Motor neuron (in vitro differentiated cells): ENCODE data around the gene TSPAN5. TPM values are rescaled to one million over a fixed set of nuclear protein-coding genes. Genes with fewer than 3 reads are reported as not detected.
A peak's percentile ranks its signal among the peaks of the same experiment; 100 is the strongest.

ENCODE experiments used
- ATAC-seq, 8 experiments: fragments of 200-7000 bp; cut with Tn5 transposase; replicated peaks in 6 of 8; 2 replicates each; pipeline ENCODE4 v1.8.0; 2021; ENCODE audit warnings: mild to moderate bottlenecking in 8 of 8, moderate library complexity in 8 of 8
- H3K27ac ChIP-seq, 2 donors: fragments of 250-450 bp; sonication (Bioruptor Pico); 2 replicates each; pipeline ENCODE4 v1.9.0; 2021; ENCODE audit warnings: antibody characterized with exemption in 2 of 2, mild to moderate bottlenecking in 2 of 2, moderate library complexity in 1 of 2
- H3K4me1 ChIP-seq, 2 donors: fragments of 250-450 bp; sonication (Bioruptor Pico); replicated peaks in 1 of 2; 2 replicates each; pipeline ENCODE4 v1.6.1; 2021; ENCODE audit warnings: antibody characterized with exemption in 2 of 2, mild to moderate bottlenecking in 2 of 2, moderate library complexity in 1 of 2
- H3K4me3 ChIP-seq, 5 donors: fragments of 250-450 bp; sonication (Bioruptor Pico); 2 replicates each; pipeline ENCODE4 v1.9.0; 2021; ENCODE audit warnings: antibody characterized with exemption in 5 of 5, mild to moderate bottlenecking in 5 of 5, moderate library complexity in 4 of 5
- WGBS, 10 experiments: fragments of 450-650 bp; shearing (Covaris generic); methylation state at CpG; one replicate each; pipeline ENCODE4 v1.0.0; 2022; 5-methylcytosine and 5-hydroxymethylcytosine counted together
- in situ Hi-C, 9 experiments: fragments of 400-800 bp; cut with MboI; loops; one replicate each; pipeline ENCODE4 v1.15.0; 2021; ENCODE audit warnings: low sequenced_read_pairs in 9 of 9, low pct_unique_long_range_greater_than_20kb in 2 of 9; ENCODE audit not compliant: unreplicated experiment in 9 of 9
- total RNA-seq, 8 experiments: library from RNA; unstranded; fragments of 300-600 nt; gene quantifications; 2 replicates each; pipeline versions ENCODE4 v1.2.3 to v1.2.4, GENCODE V29; 2022

TSPAN5 gene
- total RNA-seq, 8 experiments from 2014 or later = 1.6 to 70.1 (median 39.0) TPM

- peaks cover 58 to 78% of the 10 kb centered on the region in 2 donors for H3K4me1 ChIP-seq
- WGBS, 10 experiments = 40 to 92% (median 75%) methylated on average over 2 to 7 of the region's 7 CpGs; no CpG with 5 or more reads in 1 of the 10 experiments
Observed at GRCh38 chr4:98519268-98519977, 139.0 kb downstream of the TSPAN5 start.

DNA sequence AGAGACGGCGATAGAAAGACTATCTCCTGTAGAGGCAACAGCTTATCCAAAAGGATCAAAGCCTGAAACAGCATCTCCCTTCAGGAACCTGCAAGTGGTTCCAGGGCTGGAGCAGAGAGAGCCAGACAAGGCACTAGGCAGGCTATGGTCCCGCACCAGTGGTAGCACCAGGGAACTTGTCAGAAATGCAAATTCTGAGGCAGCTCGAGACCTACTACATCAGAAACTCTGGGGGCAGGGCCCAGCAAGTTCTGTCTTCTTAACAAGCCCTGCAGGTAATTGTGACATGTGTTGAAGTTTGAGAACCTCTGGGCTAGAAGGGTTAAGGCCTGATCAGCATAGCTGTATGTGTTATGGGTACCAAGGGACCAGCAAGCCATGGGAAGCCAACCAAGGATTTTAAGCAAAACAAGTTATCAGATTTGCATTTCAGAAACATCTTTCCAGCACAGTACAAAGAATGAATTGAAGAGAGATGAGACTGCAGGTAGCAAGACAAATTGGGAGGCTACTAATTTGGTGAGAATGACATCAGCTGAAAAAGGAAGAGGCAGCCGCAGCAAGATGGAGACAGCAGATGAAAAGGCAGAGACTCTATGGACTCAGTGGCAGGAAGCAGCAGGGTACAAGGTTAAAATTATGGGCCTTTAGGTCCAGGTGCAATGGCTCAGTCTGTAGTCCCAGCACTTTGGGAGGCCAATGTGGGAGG, 139.7 kb downstream of the TSPAN5 start:
- ATAC-seq = peak in 1 of 8 experiments; percentile 1
- in situ Hi-C loops = no loop called here
- peaks cover 51 to 71% of the 10 kb centered on the region in 2 donors for H3K4me1 ChIP-seq
- 20 to 100% (median 77%) methylated on average over 1 to 4 of the region's 5 CpGs for WGBS, 10 experiments
- H3K27ac ChIP-seq = peak overlapping the region in 1 of 2 donors; percentile 36
- no peak overlapping the region for H3K4me3 ChIP-seq

More at GRCh38 chr4:98519268-98519977, 139.0 kb downstream of the TSPAN5 start:
- Histone ChIP-seq H3K4me3 (no peak overlapping the region), H3K27ac (no peak overlapping the region)
- ATAC-seq = no peak
- in situ Hi-C loops = no loop called here

GRCh38 chr4:98517218-98518021, 141.0 kb downstream of the TSPAN5 start:
- peak in 1 of 8 experiments; percentile 34 for ATAC-seq
- Histone ChIP-seq H3K4me3 (no peak overlapping the region), H3K27ac (peak overlapping the region in 1 of 2 donors; percentile 31), H3K4me1 (peaks cover 42 to 59% of the 10 kb centered on the region in 2 donors)
- in situ Hi-C loops = no loop called here
- 17 to 100% (median 85%) methylated on average over 1 to 2 of the region's 2 CpGs; no CpG with 5 or more reads in 1 of the 10 experiments for WGBS, 10 experiments

- 10 to 90% (median 57%) methylated on average over 1 to 4 of the region's 5 CpGs; no CpG with 5 or more reads in 1 of the 10 experiments for WGBS, 10 experiments
- no peak overlapping the region for H3K27ac ChIP-seq
- H3K4me3 ChIP-seq = no peak overlapping the region
- H3K4me1 ChIP-seq = peaks cover 35 to 51% of the 10 kb centered on the region in 2 donors
- peak in 5 of 8 experiments; percentile 8 to 65 (median 47) for ATAC-seq
- in situ Hi-C loops = no loop called here
Observed at GRCh38 chr4:98516441-98517217, 141.8 kb downstream of the TSPAN5 start.

GRCh38 chr4:98516042-98516440, 142.4 kb downstream of the TSPAN5 start:
- in situ Hi-C loops = no loop called here
- no peak overlapping the region for H3K4me3 ChIP-seq
- WGBS, 10 experiments = 23 to 100% (median 80%) methylated on average over 1 to 3 of the region's 3 CpGs; no CpG with 5 or more reads in 3 of the 10 experiments
- no peak overlapping the region for H3K27ac ChIP-seq
- peak in 7 of 8 experiments; percentile 68 to 88 (median 81) for ATAC-seq
- H3K4me1 ChIP-seq = peaks cover 29 to 49% of the 10 kb centered on the region in 2 donors

DNA sequence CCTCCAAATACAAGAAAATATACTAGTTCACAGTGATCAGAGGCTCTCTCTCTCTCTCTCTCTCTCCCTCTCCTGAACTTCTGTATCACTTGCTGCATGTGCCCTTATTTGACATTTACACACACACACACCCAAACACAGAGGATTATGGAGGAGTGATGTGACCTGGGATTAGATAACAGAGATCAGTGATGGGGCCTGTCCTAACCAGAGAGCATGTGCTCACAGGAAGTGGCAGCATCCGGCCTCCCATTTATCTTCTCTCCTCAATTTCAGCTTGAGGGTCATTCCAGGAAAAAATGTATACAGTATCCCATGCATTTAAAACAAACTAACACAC, 143.0 kb downstream of the TSPAN5 start:
- WGBS, 10 experiments = 17 to 100% (median 75%) methylated on average over 1 of the region's 1 CpG; no CpG with 5 or more reads in 4 of the 10 experiments
- ATAC-seq = peak in 3 of 8 experiments; percentile 10 to 42 (median 39)
- Histone ChIP-seq H3K27ac (no peak overlapping the region), H3K4me1 (peaks cover 30 to 55% of the 10 kb centered on the region in 2 donors), H3K4me3 (no peak overlapping the region)
- in situ Hi-C loops = no loop called here

DNA sequence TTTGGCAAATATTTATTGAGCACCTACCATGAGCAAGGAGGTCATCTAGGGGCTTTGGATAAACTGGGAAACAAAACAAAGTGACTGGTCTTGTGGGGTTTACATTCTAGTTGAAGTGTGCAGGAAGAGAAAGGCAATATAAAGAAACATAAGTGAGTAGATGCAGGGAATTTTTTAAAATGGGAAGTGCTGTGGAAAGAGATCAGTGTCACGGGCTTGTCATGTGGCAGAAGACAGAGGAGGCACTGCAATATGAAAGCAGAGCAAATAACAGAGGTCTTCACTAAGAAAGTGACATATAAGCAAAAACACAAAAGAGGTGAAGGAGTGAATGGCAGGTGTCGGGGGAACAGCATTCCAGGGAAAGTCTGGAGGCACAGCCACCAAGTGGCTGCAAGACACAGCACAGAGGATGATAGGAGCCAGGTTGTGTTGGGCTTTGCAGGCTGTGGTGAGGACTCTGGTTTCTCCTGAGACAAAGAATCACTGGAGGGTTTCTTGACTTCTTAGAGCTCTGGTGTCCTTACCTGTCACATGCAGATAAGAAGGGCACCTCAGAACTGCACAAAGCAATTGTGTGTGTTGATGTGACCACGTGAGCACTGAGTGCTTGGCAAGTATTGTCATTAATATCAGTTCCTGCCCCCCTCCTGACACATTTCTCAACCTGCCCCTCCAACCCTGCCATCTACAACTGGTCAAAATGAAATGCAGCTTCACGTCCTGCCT, 143.5 kb downstream of the TSPAN5 start:
- in situ Hi-C loops = no loop called here
- Histone ChIP-seq H3K4me3 (no peak overlapping the region), H3K4me1 (peaks cover 35 to 61% of the 10 kb centered on the region in 2 donors), H3K27ac (no peak overlapping the region)
- WGBS, 10 experiments = 74 to 100% (median 88%) methylated on average over 1 to 4 of the region's 4 CpGs; no CpG with 5 or more reads in 2 of the 10 experiments
- ATAC-seq = peak in 3 of 8 experiments; percentile 5 to 24 (median 18)

GRCh38 chr4:98512918-98513317, 145.5 kb downstream of the TSPAN5 start:
- 75 to 100% (median 93%) methylated on average over 1 to 3 of the region's 3 CpGs for WGBS, 10 experiments
- in situ Hi-C loops = no loop called here
- Histone ChIP-seq H3K4me1 (peaks cover 36 to 64% of the 10 kb centered on the region in 2 donors), H3K4me3 (no peak overlapping the region), H3K27ac (no peak overlapping the region)
- ATAC-seq = no peak

DNA sequence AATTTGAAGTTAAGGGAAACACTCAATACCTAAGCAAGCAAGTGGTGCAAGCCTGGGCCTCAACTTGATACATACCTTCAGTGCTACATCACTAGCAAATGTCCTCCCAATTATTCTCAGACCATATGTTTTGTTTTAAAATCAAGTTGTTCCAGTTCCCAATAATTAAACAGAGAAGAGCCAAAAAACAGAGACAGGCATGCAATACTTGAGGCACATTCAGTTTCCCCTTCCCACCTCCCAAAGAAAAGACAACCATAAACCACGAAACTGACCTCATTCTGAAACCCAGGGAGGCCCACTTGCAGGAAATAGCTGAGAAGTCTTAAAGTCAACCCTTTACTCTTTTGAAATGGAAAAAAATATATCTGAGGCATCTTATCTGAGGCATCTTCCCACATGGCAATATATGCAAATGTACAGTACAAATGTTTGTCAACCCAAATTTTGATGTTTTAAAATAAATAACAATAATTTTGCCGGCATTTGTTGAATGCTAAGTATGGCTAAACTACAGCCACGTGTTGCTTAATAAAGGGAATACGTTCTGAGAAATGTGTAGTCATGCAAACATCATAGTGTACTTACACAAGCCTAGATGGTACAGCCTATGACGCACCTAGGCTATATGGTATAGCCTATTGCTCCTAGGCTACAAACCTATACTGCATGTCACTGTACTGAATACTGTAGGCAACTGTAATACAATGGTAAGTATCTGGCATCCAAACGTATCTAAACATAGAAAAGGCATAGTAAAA, 147.5 kb downstream of the TSPAN5 start:
- in situ Hi-C loops = no loop called here
- Histone ChIP-seq H3K4me1 (peaks cover 28 to 44% of the 10 kb centered on the region in 2 donors), H3K27ac (no peak overlapping the region), H3K4me3 (no peak overlapping the region)
- ATAC-seq = no peak
- WGBS, 10 experiments = 31 to 100% (median 85%) methylated on average over 1 to 6 of the region's 6 CpGs

DNA sequence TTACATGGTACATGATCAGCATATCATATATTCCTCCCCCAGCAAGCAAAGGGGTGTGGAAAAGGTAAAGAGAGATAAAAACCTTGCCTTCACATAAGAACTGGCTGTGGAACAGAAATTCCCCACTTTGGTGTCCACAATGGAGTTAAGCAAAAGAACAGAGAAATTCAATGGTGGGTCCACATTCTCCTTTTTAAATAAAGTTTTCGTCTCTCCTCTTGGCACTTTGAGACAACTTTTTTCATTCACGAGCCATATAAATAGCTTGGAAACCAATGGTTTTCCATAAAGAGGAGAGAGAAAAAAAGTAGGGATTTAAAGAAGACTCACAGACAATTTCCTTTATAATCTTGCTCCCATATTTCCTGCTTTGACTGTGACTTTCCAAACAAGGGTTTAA, 148.1 kb downstream of the TSPAN5 start:
- in situ Hi-C loops = no loop called here
- 16 to 100% (median 79%) methylated on average over 1 to 2 of the region's 2 CpGs; no CpG with 5 or more reads in 1 of the 10 experiments for WGBS, 10 experiments
- H3K4me3 ChIP-seq = no peak overlapping the region
- no peak for ATAC-seq
- peaks cover 25 to 38% of the 10 kb centered on the region in 2 donors for H3K4me1 ChIP-seq
- peak overlapping the region in 1 of 2 donors; percentile 69 for H3K27ac ChIP-seq

DNA sequence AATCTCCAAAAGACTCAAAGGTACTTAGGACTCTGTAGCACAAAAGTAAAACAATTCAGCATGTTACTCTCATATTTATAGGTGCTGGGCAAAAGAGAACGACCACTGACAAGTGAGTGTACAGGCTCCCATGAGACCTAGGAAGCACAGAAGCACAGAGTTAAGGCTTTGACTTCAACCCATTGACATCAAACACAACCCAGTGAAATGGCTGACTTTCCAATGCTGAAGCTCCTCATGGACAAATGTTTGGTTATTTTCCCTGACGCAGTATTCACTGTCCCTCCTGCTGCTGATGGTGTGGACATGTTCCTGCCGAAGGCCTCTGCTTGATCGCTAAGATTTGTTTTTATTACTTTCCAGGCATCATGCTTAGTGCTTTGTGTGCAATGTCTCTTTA, 148.7 kb downstream of the TSPAN5 start:
- peak overlapping the region; percentile 42 to 69 for H3K27ac ChIP-seq
- ATAC-seq = peak in 5 of 8 experiments; percentile 25 to 55 (median 44)
- H3K4me3 ChIP-seq = no peak overlapping the region
- peaks cover 18 to 33% of the 10 kb centered on the region in 2 donors for H3K4me1 ChIP-seq
- WGBS, 10 experiments = 10 to 79% (median 47%) methylated on average over 2 to 4 of the region's 4 CpGs; no CpG with 5 or more reads in 2 of the 10 experiments
- in situ Hi-C loops = no loop called here
